CD4-positive, alpha-beta T cell treated with Interleukin-21 for 1 hour (primary cell): ENCODE measurements around the gene VMP1.

Experiments used
- DNase-seq: peaks from one replicate; pipeline ENCODE4 v3.0.0-alpha.2; 2020

VMP1 gene

GRCh38 chr17:59874376-59874775 lies 166.9 kb downstream of the VMP1 start:
- no peak for DNase-seq

GRCh38 chr17:59876107-59876506 lies 168.7 kb downstream of the VMP1 start:
- DNase-seq = no peak

GRCh38 chr17:59877965-59878364 lies 170.5 kb downstream of the VMP1 start:
- DNase-seq = no peak

- DNase-seq = no peak
Observed at GRCh38 chr17:59878624-59879023, 171.2 kb downstream of the VMP1 start.

GRCh38 chr17:59884861-59885260 lies 177.4 kb downstream of the VMP1 start:
- no peak for DNase-seq

GRCh38 chr17:59888145-59888750 lies 180.8 kb downstream of the VMP1 start:
- DNase-seq = no peak

- no peak for DNase-seq
Observed at GRCh38 chr17:59890720-59891119, 183.3 kb downstream of the VMP1 start.
